ENCODE data around the gene TSC2. TPM values are rescaled to one million over a fixed set of nuclear protein-coding genes. Genes with fewer than 3 reads are reported as not detected.
"Not testable (repeated sequence)": the region's sequence is repeated elsewhere in the genome, so short reads cannot be mapped to it uniquely, and the experiment has no call there.

The TSC2 gene
- total and polyA plus RNA-seq, 4 donors: 36.5 to 146 (median 72.7) TPM

DNA sequence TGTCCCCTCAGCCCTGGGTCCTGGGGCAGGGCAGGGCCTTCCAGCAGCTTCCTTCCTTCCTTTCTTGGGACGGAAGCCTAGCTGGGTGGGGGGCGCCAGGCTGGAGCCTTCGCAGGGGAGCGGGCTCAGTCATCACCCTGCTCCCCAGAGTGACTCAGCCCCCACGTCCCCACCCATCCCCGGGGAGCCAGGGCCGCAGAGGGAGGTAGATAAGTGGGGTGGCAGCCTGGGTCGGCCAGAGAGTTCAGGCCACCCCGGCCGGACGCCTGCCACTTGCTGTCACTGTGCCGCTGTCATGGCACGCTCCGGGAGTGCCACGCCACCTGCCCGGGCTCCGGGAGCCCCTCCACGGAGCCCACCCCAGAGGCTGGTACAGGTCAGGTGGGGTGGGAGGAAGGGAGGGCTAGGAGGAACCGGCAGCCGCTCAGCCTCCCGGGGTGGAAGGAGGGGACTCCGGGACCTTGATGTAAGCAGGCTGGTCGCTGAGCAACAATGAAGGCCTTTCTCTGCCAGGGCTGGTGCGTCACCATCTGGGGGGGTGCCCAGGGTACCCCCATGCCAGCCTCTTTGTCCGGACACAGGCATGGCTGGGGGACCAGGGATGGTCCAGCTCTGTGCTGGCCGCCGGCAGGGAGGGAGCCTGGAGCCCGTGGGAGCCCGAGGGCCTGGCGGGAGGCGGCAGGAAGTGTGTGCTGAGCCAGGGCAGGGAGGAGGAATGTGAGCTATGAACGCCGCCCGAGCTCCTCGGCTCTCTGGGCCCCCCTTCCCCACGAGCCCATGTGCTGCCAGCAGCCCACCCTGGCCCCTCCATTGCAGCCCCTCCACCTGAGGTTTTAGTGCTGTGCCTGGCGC, 14.5 kb upstream of the TSC2 start:
- WGBS, 2 donors: 16 to 20% methylated on average over 31 to 37 of the region's 37 CpGs
- Histone ChIP-seq H3K27me3 (ENCODE audit: control insufficient read depth in 3 of 3, insufficient read depth in 3 of 3, low read length in 2 of 3) (no peaks in the 10 kb centered on the region), H3K4me3 (peak overlapping the region; percentile 66), H3K9ac (ENCODE audit: insufficient read depth in 1 of 2, low read length in 2 of 2) (no peak overlapping the region), H3K36me3 (ENCODE audit: control insufficient read depth in 4 of 4, insufficient read depth in 4 of 4, low read length in 4 of 4) (peaks cover 0 to 27% (median 12%) of the 10 kb centered on the region in 4 donors), H3K9me3 (ENCODE audit: control insufficient read depth in 4 of 4, insufficient read depth in 3 of 4, low read length in 3 of 4) (no peaks in the 10 kb centered on the region), H3K27ac (ENCODE audit: low read depth in 1 of 2, low read length in 1 of 2) (peak overlapping the region; percentile 81 to 96), H3K4me1 (ENCODE audit: control insufficient read depth in 5 of 5, insufficient read depth in 5 of 5, low read length in 5 of 5) (peaks cover 0 to 66% (median 44%) of the 10 kb centered on the region in 5 donors)
- TF ChIP-seq, protein P1, sequence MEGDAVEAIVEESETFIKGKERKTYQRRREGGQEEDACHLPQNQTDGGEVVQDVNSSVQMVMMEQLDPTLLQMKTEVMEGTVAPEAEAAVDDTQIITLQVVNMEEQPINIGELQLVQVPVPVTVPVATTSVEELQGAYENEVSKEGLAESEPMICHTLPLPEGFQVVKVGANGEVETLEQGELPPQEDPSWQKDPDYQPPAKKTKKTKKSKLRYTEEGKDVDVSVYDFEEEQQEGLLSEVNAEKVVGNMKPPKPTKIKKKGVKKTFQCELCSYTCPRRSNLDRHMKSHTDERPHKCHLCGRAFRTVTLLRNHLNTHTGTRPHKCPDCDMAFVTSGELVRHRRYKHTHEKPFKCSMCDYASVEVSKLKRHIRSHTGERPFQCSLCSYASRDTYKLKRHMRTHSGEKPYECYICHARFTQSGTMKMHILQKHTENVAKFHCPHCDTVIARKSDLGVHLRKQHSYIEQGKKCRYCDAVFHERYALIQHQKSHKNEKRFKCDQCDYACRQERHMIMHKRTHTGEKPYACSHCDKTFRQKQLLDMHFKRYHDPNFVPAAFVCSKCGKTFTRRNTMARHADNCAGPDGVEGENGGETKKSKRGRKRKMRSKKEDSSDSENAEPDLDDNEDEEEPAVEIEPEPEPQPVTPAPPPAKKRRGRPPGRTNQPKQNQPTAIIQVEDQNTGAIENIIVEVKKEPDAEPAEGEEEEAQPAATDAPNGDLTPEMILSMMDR (IDR thresholded peaks at IDR 0.05; ENCODE audit: control extremely low read depth, extremely low read depth): no peak
- peak; percentile 80 to 87 (median 84) for DNase-seq
- peak; percentile 21 for ATAC-seq (ENCODE audit: insufficient read depth, low FRiP score)

DNA sequence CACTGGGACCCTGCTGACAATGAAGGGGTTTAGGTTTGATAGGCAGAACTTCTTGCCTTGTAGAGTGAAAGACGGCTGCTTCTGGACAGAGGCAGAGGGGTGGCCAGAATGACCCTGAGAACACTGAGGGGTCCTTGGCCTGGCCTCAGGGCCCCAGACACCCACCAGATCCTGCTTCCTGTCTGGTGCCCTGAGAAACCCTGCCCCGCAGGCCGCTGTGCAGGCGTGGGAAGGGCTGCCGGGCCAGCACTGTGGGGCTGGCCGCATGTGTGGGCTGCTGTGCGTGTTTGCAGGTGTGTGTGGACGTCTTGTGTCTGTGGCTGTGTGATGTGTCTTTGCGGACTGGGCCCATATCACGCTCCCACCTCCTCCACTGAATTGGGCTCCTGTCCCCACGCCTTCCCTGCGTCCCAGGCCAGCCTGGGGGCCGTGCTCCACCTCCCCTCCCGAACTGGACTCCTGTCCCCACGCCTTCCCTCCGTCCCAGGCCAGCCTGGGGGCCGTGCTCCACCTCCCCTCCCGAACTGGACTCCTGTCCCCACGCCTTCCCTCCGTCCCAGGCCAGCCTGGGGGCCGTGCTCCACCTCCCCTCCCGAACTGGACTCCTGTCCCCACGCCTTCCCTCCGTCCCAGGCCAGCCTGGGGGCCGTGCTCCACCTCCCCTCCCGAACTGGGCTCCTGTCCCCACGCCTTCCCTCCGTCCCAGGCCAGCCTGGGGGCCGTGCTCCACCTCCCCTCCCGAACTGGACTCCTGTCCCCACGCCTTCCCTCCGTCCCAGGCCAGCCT, 13.7 kb upstream of the TSC2 start:
- DNase-seq: peak in 1 of 3 donors; percentile 49
- not testable (repeated sequence) for ATAC-seq (ENCODE audit: insufficient read depth, low FRiP score)

DNA sequence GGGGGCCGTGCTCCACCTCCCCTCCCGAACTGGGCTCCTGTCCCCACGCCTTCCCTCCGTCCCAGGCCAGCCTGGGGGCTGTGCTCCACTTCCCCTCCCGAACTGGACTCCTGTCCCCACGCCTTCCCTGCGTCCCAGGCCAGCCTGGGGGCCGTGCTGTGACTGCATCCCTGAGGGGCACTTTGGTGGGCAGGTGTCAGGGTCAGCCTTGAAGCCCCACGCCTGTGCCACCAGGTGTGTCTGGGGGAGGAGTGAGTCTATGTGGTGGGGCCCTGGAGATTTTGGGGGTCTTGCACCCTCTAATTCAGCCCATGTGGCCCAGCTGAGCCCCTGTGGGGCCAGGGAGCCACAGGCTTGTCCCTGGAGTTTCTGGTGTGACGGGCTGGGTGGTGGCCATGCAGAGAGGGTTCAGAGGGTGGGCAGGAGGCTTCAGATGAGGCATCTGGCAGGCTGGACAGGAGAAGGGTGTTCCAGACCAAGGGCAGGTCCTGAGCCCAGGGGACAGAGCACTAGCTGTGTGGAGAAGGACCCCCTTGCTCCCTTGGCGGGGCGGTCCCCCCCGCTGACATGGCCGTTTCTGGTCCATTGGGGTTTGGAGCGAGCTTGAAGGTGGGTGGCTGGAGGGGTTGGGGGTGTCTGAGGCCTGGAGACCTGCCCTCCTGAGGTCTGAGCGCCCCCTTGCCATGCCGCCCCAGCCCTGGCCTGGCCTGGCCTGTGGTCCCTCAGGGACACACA, 12.9 kb upstream of the TSC2 start:
- Histone ChIP-seq H3K4me1 (ENCODE audit: control insufficient read depth in 5 of 5, insufficient read depth in 5 of 5, low read length in 5 of 5) (peaks cover 0 to 74% (median 48%) of the 10 kb centered on the region in 5 donors), H3K27me3 (ENCODE audit: control insufficient read depth in 3 of 3, insufficient read depth in 3 of 3, low read length in 2 of 3) (no peaks in the 10 kb centered on the region), H3K9ac (ENCODE audit: insufficient read depth in 1 of 2, low read length in 2 of 2) (no peak overlapping the region), H3K4me3 (peak overlapping the region; percentile 55), H3K9me3 (ENCODE audit: control insufficient read depth in 4 of 4, insufficient read depth in 3 of 4, low read length in 3 of 4) (no peaks in the 10 kb centered on the region), H3K36me3 (ENCODE audit: control insufficient read depth in 4 of 4, insufficient read depth in 4 of 4, low read length in 4 of 4) (peaks cover 0 to 30% (median 12%) of the 10 kb centered on the region in 4 donors), H3K27ac (ENCODE audit: low read depth in 1 of 2, low read length in 1 of 2) (peak overlapping the region; percentile 71 to 91)
- TF ChIP-seq, protein P1 (IDR thresholded peaks at IDR 0.05; ENCODE audit: control extremely low read depth, extremely low read depth): no peak
- ATAC-seq (ENCODE audit: insufficient read depth, low FRiP score) (no peak), DNase-seq (no peak)
- WGBS, 2 donors: 57 to 67% methylated on average over 13 to 17 of the region's 17 CpGs

More for the DNA sequence above, 13.7 kb upstream of the TSC2 start:
- Histone ChIP-seq H3K36me3 (ENCODE audit: control insufficient read depth in 4 of 4, insufficient read depth in 4 of 4, low read length in 4 of 4) (peaks cover 0 to 31% (median 12%) of the 10 kb centered on the region in 4 donors), H3K4me1 (ENCODE audit: control insufficient read depth in 5 of 5, insufficient read depth in 5 of 5, low read length in 5 of 5) (peaks cover 0 to 66% (median 43%) of the 10 kb centered on the region in 5 donors), H3K27ac (ENCODE audit: low read depth in 1 of 2, low read length in 1 of 2) (peak overlapping the region; percentile 81 to 96), H3K4me3 (peak overlapping the region; percentile 66)
- not testable (repeated sequence) for H3K9me3 ChIP-seq (ENCODE audit: control insufficient read depth in 4 of 4, insufficient read depth in 3 of 4, low read length in 3 of 4); H3K27me3 ChIP-seq (ENCODE audit: control insufficient read depth in 3 of 3, insufficient read depth in 3 of 3, low read length in 2 of 3); H3K9ac ChIP-seq (ENCODE audit: insufficient read depth in 1 of 2, low read length in 2 of 2)
- WGBS, 2 donors: 55 to 58% methylated on average over 14 to 16 of the region's 32 CpGs
